Fibroblast of villous mesenchyme (primary cell): ENCODE data around the gene MYO3B. TPM values are rescaled to one million over a fixed set of nuclear protein-coding genes. Genes with fewer than 3 reads are reported as not detected.

Source experiments
- DNase-seq: peaks from one replicate; pipeline ENCODE4 v3.0.0-alpha.2; 2010; ENCODE audit warnings: low read depth
- H3K4me3 ChIP-seq: 2 replicates; pipeline ENCODE4 v1.5.1; 2011; ENCODE audit warnings: low read depth, mild to moderate bottlenecking, low read length
- CTCF ChIP-seq: IDR thresholded peaks from 2 replicates; pipeline ENCODE4 v1.5.1; 2012; ENCODE audit warnings: low read depth, mild to moderate bottlenecking, low read length; ENCODE audit not compliant: insufficient read depth
- total RNA-seq: library from RNA; depleted of rRNA; stranded (reverse); fragments of >200 nt; gene quantifications from 2 replicates; pipeline ENCODE4 v1.2.3, GENCODE V29; 2012

Gene MYO3B, protein sequence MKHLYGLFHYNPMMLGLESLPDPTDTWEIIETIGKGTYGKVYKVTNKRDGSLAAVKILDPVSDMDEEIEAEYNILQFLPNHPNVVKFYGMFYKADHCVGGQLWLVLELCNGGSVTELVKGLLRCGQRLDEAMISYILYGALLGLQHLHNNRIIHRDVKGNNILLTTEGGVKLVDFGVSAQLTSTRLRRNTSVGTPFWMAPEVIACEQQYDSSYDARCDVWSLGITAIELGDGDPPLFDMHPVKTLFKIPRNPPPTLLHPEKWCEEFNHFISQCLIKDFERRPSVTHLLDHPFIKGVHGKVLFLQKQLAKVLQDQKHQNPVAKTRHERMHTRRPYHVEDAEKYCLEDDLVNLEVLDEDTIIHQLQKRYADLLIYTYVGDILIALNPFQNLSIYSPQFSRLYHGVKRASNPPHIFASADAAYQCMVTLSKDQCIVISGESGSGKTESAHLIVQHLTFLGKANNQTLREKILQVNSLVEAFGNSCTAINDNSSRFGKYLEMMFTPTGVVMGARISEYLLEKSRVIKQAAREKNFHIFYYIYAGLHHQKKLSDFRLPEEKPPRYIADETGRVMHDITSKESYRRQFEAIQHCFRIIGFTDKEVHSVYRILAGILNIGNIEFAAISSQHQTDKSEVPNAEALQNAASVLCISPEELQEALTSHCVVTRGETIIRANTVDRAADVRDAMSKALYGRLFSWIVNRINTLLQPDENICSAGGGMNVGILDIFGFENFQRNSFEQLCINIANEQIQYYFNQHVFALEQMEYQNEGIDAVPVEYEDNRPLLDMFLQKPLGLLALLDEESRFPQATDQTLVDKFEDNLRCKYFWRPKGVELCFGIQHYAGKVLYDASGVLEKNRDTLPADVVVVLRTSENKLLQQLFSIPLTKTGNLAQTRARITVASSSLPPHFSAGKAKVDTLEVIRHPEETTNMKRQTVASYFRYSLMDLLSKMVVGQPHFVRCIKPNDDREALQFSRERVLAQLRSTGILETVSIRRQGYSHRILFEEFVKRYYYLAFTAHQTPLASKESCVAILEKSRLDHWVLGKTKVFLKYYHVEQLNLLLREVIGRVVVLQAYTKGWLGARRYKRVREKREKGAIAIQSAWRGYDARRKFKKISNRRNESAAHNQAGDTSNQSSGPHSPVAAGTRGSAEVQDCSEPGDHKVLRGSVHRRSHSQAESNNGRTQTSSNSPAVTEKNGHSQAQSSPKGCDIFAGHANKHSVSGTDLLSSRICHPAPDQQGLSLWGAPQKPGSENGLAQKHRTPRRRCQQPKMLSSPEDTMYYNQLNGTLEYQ (N-terminal part only)
- under 0.01 TPM in 1 of 2 replicates, not detected in the other for total RNA-seq

DNA sequence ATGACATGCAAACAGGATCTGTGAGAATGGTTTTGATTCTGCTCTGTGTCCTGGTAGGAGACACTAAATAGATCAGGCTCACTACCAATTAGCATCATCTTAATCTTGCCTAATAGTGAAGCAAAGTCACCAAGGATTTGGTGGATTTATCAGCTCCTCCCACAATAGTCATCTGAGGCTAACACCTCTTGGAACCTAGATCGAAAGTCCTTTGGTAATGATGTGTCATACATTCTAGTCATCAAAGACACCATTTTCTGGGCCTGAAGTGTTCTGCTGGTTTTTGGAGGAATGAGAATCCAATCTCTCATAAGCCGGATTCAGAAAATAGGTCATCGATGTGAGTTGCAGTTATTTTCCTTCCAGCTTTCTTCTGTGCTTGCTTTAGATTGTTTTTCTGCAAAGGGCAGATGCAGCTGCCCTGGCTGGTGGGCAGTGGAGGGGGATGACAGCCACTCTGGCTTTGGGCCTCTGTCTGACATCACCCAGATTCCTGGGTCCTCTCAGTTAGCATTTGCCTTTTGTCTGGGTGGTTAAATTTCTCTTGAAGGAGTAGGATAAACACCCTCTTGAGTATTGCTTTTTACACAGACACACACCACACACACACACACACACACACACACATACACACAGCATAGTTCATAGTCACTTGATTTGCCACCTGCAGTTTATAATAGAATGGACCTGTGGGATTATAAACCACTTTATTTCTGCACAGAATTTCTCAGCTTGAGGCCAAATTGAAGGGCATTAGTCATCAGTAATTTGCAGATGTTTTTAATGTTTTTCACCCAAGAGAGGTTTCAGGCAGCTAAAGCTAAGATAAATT lies at the start of gene MYO3B:
Gene MYO3B, plus strand, starts transcription at position 198 of the 832 bp plus-strand sequence. Its CDS starts 141 bp downstream, at position 339.
- no peak for TF ChIP-seq CTCF
- H3K4me3 ChIP-seq = no peak within 1 kb of the TSS
- peak; percentile 40 for DNase-seq

DNA sequence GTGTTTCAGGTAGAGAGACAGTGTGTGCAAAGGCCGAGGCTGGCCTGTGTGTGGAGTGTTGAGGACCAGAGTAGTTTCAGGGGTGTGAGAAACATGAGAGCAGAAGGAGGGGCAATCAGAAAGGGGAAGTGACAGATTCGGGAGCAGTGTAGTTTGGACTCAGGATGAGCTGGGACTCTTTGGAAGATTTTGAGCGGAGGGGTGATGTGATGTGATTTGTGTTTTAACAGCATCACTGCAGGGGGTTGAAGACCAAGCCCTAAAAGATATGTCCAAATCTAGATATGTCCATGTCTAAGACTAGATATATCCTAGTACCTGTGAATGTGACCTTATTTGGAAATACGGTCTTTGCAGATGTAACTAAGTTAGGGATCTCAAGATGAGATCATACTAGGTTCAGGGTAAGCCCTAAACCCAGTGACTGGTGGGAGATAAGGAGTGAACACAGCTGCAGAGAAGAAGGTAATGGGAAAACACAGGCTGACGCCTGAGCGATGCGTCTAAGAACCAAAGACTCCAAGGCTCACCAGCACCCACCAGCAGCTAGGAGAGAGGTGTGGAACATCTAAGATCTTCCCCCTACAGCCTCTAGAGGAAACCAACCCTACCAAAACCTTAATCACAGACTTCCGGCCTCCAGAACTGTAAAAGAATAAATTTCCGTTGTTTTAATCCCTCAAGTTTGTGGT lies 38.5 kb upstream of the MYO3B start:
- DNase-seq = no peak
- TF ChIP-seq CTCF = no peak
- no peak overlapping the region for H3K4me3 ChIP-seq

GRCh38 chr2:170140561-170140960 lies 37.4 kb upstream of the MYO3B start:
- H3K4me3 ChIP-seq = no peak overlapping the region
- DNase-seq = no peak
- no peak for TF ChIP-seq CTCF

DNA sequence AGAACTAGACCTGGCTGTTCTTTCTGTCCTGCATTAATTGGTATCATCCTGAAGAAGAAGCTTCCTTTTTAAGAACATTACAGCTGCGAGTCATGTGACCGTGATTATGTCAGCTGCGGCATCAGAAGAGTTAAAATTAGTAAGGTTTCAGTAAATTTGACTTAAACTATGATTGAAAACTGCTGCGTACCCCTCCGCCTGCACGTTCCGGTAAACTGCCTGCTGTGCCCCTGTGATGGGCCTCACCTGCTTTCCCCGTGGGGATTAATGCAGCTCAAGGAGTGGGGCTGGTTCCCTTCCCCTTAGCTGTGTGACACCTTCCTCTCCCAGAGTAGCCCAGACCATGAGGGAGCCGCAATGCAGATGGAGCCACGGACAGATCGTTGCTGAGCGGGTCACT lies 36.1 kb upstream of the MYO3B start:
- TF ChIP-seq CTCF = no peak
- no peak for DNase-seq
- no peak overlapping the region for H3K4me3 ChIP-seq

- DNase-seq = no peak
- TF ChIP-seq CTCF = no peak
- H3K4me3 ChIP-seq = no peak overlapping the region
These were observed 35.4 kb upstream of the MYO3B start for GRCh38 chr2:170142502-170142901.
